NCI-H345 treated with DMSO at 0.1 percent for 48 hours (cell line): ENCODE results near the gene POU1F1.
"Not testable (repeated sequence)": the region's sequence is repeated elsewhere in the genome, so short reads cannot be mapped to it uniquely, and the experiment has no call there.

Experiments used
- DNase-seq: peaks from one replicate; lab custom pipeline; 2025; ENCODE audit not compliant: unreplicated experiment; lab: John Stamatoyannopoulos, UW

Gene POU1F1

GRCh38 chr3:87276484-87276883, at the start of gene POU1F1:
POU1F1 (minus strand) TSS chr3:87276584; CDS start chr3:87276462, 122 bp downstream.
- no peak for DNase-seq

- DNase-seq: no peak
These were observed 48.2 kb upstream of the POU1F1 start for GRCh38 chr3:87324609-87325008.

- no peak for DNase-seq
These were observed 44.6 kb upstream of the POU1F1 start for GRCh38 chr3:87320756-87321626.

GRCh38 chr3:87318617-87319021, 42.2 kb upstream of the POU1F1 start:
- DNase-seq: no peak

- no peak for DNase-seq
These were observed 41.4 kb upstream of the POU1F1 start for GRCh38 chr3:87317779-87318178.

- no peak for DNase-seq
These were observed 37.3 kb upstream of the POU1F1 start for GRCh38 chr3:87313641-87314040.

- no peak for DNase-seq
These were observed 34.9 kb upstream of the POU1F1 start for GRCh38 chr3:87311309-87311708.

GRCh38 chr3:87309601-87310000, 33.2 kb upstream of the POU1F1 start:
- no peak for DNase-seq

GRCh38 chr3:87307805-87308204, 31.4 kb upstream of the POU1F1 start:
- DNase-seq: no peak

GRCh38 chr3:87305517-87305916, 29.1 kb upstream of the POU1F1 start:
- no peak for DNase-seq

GRCh38 chr3:87305031-87305430, 28.6 kb upstream of the POU1F1 start:
- not testable (repeated sequence) for DNase-seq

- peak; percentile 29 for DNase-seq
These were observed 21.8 kb upstream of the POU1F1 start for GRCh38 chr3:87298111-87298718.

GRCh38 chr3:87288446-87288845, 12.1 kb upstream of the POU1F1 start:
- no peak for DNase-seq

- DNase-seq: no peak
These were observed 10.6 kb upstream of the POU1F1 start for GRCh38 chr3:87287011-87287410.

- no peak for DNase-seq
These were observed 3.6 kb downstream of the POU1F1 start for GRCh38 chr3:87272718-87273341.

- no peak for DNase-seq
These were observed 5.3 kb downstream of the POU1F1 start for GRCh38 chr3:87270908-87271700.

GRCh38 chr3:87269723-87270122, 6.7 kb downstream of the POU1F1 start:
- no peak for DNase-seq

- no peak for DNase-seq
These were observed 7.7 kb downstream of the POU1F1 start for GRCh38 chr3:87268646-87269211.

GRCh38 chr3:87267953-87268645, 8.3 kb downstream of the POU1F1 start:
- DNase-seq: no peak

GRCh38 chr3:87261925-87262324, 14.5 kb downstream of the POU1F1 start:
- no peak for DNase-seq
